ENCODE measurements around the gene PIP. TPM values are rescaled to one million over a fixed set of nuclear protein-coding genes. Genes with fewer than 3 reads are reported as not detected.
"Not testable (repeated sequence)": the region's sequence is repeated elsewhere in the genome, so short reads cannot be mapped to it uniquely, and the experiment has no call there.

PIP gene
- total and polyA plus RNA-seq, 2 of the 8 experiments (the other 6 are each of a cell fraction or from before 2014, with no cell fraction given) = not detected

GRCh38 chr7:143085610-143086009 lies 46.3 kb upstream of the PIP start:
- DNase-seq (ENCODE audit: low read depth in 1 of 2, low spot score in 2 of 2); H3K4me2 ChIP-seq (ENCODE audit: insufficient read depth in 1 of 2, low read depth in 2 of 2, low read length in 2 of 2); H3K9ac ChIP-seq (replicated peaks in 1 of 4; ENCODE audit: extremely low read depth in 1 of 4, low read depth in 3 of 4, low read length in 3 of 4); H3K4ac ChIP-seq (replicated peaks; ENCODE audit: insufficient read length, low read depth, low read length); H4K91ac ChIP-seq (replicated peaks; ENCODE audit: insufficient read length, low read length); H2BK120ac ChIP-seq (replicated peaks; ENCODE audit: low read depth, low read length); H4K8ac ChIP-seq (ENCODE audit: extremely low read depth, insufficient read depth, low read length); H3K56ac ChIP-seq (replicated peaks; ENCODE audit: insufficient read length, low read depth, low read length); H3K36me3 ChIP-seq (ENCODE audit: control insufficient read depth in 2 of 4, insufficient read depth in 4 of 4, low read length in 3 of 4); H3K4me1 ChIP-seq (replicated peaks in 1 of 4; ENCODE audit: control insufficient read depth in 3 of 4, insufficient read depth in 4 of 4, low read length in 3 of 4); H4K20me1 ChIP-seq (replicated peaks in 1 of 2; ENCODE audit: control insufficient read depth in 1 of 2, insufficient read depth in 2 of 2, low read length in 2 of 2); H3K27ac ChIP-seq (ENCODE audit: low read depth, low read length); H4K5ac ChIP-seq (ENCODE audit: insufficient read length, low read depth, low read length); H3K23ac ChIP-seq (ENCODE audit: insufficient read length); H2AFZ ChIP-seq (ENCODE audit: low read length); H3K4me3 ChIP-seq (ENCODE audit: extremely low read depth in 1 of 4, insufficient read depth in 2 of 4, low read depth in 3 of 4, low read length in 4 of 4); CTCF ChIA-PET (ENCODE audit: partially characterized antibody); H3K79me2 ChIP-seq (ENCODE audit: control insufficient read depth in 1 of 2, insufficient read depth in 2 of 2, low read length in 2 of 2); H2BK15ac ChIP-seq (ENCODE audit: low read length); H3K18ac ChIP-seq (ENCODE audit: extremely low read depth, low read length); FAIRE-seq; H2AK5ac ChIP-seq (ENCODE audit: low read depth, low read length); H2BK5ac ChIP-seq (ENCODE audit: low read depth, low read length); H3K14ac ChIP-seq (ENCODE audit: insufficient read length); H2BK12ac ChIP-seq (ENCODE audit: low read depth, low read length); H3K27me3 ChIP-seq (replicated peaks in 1 of 4; ENCODE audit: control insufficient read depth in 3 of 4, extremely low read depth in 1 of 4, insufficient read depth in 3 of 4, low read length in 3 of 4); POLR2A ChIA-PET (ENCODE audit: partially characterized antibody); H2BK20ac ChIP-seq (ENCODE audit: low read length); H3K23me2 ChIP-seq (ENCODE audit: low read depth, low read length); H3K79me1 ChIP-seq (ENCODE audit: low read depth, low read length): not testable (repeated sequence)
- peaks cover 0 to 10% of the 10 kb centered on the region in 2 experiments; a peak in 3 of 4 replicates for H3K9me3 ChIP-seq (ENCODE audit: insufficient read depth in 2 of 2, low read depth in 1 of 2, low read length in 1 of 2)
- WGBS, 2 experiments (ENCODE audit: extremely low coverage in 1 of 2, insufficient coverage in 1 of 2, insufficient read length in 1 of 2, insufficient replicate concordance in 2 of 2, low coverage in 1 of 2, low lambda C conversion rate in 2 of 2, missing lambda C conversion rate in 1 of 2) = 100% methylated on average over 1 of the region's 3 CpGs; no CpG with 5 or more reads in 1 of the 2 experiments

GRCh38 chr7:143088549-143089231 lies 43.2 kb upstream of the PIP start:
- H4K8ac ChIP-seq (ENCODE audit: extremely low read depth, insufficient read depth, low read length); H3K4me3 ChIP-seq (ENCODE audit: extremely low read depth in 1 of 4, insufficient read depth in 2 of 4, low read depth in 3 of 4, low read length in 4 of 4); H3K4me1 ChIP-seq (replicated peaks in 1 of 4; ENCODE audit: control insufficient read depth in 3 of 4, insufficient read depth in 4 of 4, low read length in 3 of 4); H2BK20ac ChIP-seq (ENCODE audit: low read length); H3K14ac ChIP-seq (ENCODE audit: insufficient read length); H2AK5ac ChIP-seq (ENCODE audit: low read depth, low read length); H3K23ac ChIP-seq (ENCODE audit: insufficient read length); H3K79me2 ChIP-seq (ENCODE audit: control insufficient read depth in 1 of 2, insufficient read depth in 2 of 2, low read length in 2 of 2); H4K5ac ChIP-seq (ENCODE audit: insufficient read length, low read depth, low read length); H4K91ac ChIP-seq (replicated peaks; ENCODE audit: insufficient read length, low read length); H3K27ac ChIP-seq (ENCODE audit: low read depth, low read length); H3K36me3 ChIP-seq (ENCODE audit: control insufficient read depth in 2 of 4, insufficient read depth in 4 of 4, low read length in 3 of 4); H2BK120ac ChIP-seq (replicated peaks; ENCODE audit: low read depth, low read length); H2AFZ ChIP-seq (ENCODE audit: low read length); H2BK5ac ChIP-seq (ENCODE audit: low read depth, low read length); H3K18ac ChIP-seq (ENCODE audit: extremely low read depth, low read length); H3K4ac ChIP-seq (replicated peaks; ENCODE audit: insufficient read length, low read depth, low read length); POLR2A ChIA-PET (ENCODE audit: partially characterized antibody); H3K23me2 ChIP-seq (ENCODE audit: low read depth, low read length); CTCF ChIA-PET (ENCODE audit: partially characterized antibody); DNase-seq (ENCODE audit: low read depth in 1 of 2, low spot score in 2 of 2); H3K79me1 ChIP-seq (ENCODE audit: low read depth, low read length); H4K20me1 ChIP-seq (replicated peaks in 1 of 2; ENCODE audit: control insufficient read depth in 1 of 2, insufficient read depth in 2 of 2, low read length in 2 of 2); H2BK12ac ChIP-seq (ENCODE audit: low read depth, low read length); FAIRE-seq; H2BK15ac ChIP-seq (ENCODE audit: low read length); H3K4me2 ChIP-seq (ENCODE audit: insufficient read depth in 1 of 2, low read depth in 2 of 2, low read length in 2 of 2); H3K27me3 ChIP-seq (replicated peaks in 1 of 4; ENCODE audit: control insufficient read depth in 3 of 4, extremely low read depth in 1 of 4, insufficient read depth in 3 of 4, low read length in 3 of 4); H3K56ac ChIP-seq (replicated peaks; ENCODE audit: insufficient read length, low read depth, low read length); H3K9ac ChIP-seq (replicated peaks in 1 of 4; ENCODE audit: extremely low read depth in 1 of 4, low read depth in 3 of 4, low read length in 3 of 4): not testable (repeated sequence)
- 86% methylated on average over 16 of the region's 16 CpGs; no CpG with 5 or more reads in 1 of the 2 experiments for WGBS, 2 experiments (ENCODE audit: extremely low coverage in 1 of 2, insufficient coverage in 1 of 2, insufficient read length in 1 of 2, insufficient replicate concordance in 2 of 2, low coverage in 1 of 2, low lambda C conversion rate in 2 of 2, missing lambda C conversion rate in 1 of 2)
- H3K9me3 ChIP-seq (ENCODE audit: insufficient read depth in 2 of 2, low read depth in 1 of 2, low read length in 1 of 2) = peaks cover 0 to 10% of the 10 kb centered on the region in 2 experiments; a peak in 3 of 4 replicates

Measured in H1 (cell line).